GM19397 (cell line): ENCODE data around the gene GDF11.
"Not testable (repeated sequence)": the region's sequence is repeated elsewhere in the genome, so short reads cannot be mapped to it uniquely, and the experiment has no call there.

Experiments used
- ATAC-seq: cut with Tn5 transposase; IDR thresholded peaks from one replicate; pipeline ENCODE4 v1.9.1; 2021; ENCODE audit warnings: mild to moderate bottlenecking, moderate library complexity; ENCODE audit not compliant: unreplicated experiment

GDF11 gene

DNA sequence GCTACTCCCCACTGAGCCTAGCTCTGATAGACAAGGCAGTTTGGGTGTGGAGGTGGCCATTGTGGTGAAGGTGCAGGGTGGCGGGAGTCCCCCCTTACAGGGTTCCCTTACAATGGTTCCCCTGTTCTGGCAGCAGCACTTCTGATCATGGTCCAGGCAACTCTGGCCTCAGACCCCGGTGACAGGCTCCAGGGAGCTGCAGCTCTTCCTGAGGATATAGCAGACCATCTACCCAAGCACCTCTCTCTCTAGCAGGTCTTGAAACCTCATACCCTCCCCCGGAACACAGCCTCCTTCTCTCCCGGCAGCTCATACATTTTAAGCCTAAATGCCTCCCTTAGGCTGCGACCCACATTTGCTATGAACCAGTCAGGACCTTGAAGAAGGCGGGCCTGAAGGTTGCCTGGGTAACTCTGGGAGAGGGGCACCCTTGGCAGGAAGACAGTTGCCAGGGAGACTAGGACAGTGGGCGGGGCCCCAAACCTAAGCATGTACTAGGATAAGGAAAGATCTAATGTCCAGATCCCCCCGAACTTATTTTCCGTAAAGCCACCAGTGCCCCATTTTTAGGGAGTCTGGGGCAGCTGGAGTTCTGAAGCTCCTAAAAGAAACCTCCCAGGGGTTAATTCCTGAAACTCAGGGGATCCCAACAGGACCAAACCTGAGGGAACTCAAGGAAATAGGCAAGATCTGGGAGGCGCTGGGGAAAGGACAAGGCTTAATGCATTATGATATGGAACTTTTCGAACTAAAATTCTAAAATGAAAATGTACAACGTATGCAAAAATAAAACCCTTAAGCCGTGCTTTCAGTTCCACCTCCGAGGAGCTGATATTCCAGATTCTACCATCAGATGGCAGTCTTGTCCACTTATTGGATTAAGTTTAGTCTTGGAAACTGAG is 4.5 kb upstream of the GDF11 start:
- peak; percentile 88 for ATAC-seq

GRCh38 chr12:55739025-55739378 is 3.9 kb upstream of the GDF11 start:
- ATAC-seq, result no peak

GRCh38 chr12:55741931-55742680 is 816 bp upstream of the GDF11 start:
- ATAC-seq, result no peak

GRCh38 chr12:55743406-55744339 is 751 bp downstream of the GDF11 start:
- ATAC-seq, result peak; percentile 58

- no peak for ATAC-seq
These were observed 1.6 kb downstream of the GDF11 start for GRCh38 chr12:55744340-55745030.

DNA sequence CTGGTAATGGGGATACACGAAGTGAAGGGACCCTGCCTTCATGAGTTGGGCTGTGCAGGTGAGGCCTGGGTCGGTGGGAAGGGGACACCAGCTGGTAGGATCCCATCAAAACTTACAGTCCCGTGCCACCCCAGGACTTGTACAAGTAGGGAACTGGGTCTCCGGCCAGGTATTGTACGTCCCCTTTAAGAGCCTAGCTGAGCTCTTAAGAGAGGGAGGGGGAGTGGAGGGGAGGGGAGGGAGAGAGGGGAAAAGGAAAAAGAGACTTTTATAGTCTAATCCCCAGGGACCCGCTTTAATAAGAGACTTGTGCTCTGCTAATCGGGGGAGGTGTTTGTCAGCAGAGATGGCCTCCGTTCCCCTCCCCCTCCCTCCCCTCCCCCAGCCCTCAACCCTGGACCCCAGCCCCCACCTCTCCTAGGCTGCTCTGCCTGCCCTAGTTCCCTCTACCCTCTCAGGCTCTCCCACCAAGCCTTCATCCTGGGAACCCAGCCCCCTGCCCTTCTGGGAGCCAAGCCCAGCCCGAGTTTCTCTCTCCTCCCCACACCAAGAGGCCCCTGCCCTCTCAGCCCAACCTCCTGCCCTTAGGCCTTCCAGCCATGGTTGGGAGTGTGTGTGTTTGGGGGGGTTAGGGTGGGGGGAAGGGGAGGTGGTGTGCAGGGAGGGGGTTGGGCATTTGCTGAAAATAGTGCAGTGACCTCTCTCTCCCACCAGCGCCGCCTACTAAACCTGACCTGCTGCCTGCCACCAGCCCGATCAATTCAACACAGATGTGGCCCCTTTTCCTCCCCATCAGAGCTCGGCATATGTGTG is 2.6 kb downstream of the GDF11 start:
- no peak for ATAC-seq

GRCh38 chr12:55746174-55746912 is 3.4 kb downstream of the GDF11 start:
- ATAC-seq, result no peak

- ATAC-seq, result no peak
These were observed 4.0 kb downstream of the GDF11 start for GRCh38 chr12:55746913-55747231.

GRCh38 chr12:55748230-55748993 is 5.5 kb downstream of the GDF11 start:
- no peak for ATAC-seq

DNA sequence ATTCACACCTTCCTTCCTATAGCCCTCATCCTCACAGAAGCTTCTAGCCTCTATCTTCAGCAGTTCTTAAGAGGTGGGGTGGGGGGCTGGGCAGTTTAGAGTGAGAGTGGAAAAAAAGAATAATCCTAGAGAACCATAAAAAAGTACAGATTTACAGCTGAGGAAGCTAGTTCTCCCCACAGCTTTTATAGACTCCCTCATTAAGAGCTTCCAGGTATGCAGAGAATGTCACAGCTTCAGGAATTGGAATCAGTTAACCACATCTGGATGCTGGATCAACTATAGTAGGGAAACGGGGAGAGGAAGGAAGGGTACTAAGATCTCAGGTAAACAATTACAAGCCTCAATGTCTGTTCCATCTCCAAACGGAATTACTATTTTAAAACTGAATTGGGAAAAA is 12.3 kb downstream of the GDF11 start:
- no peak for ATAC-seq

GRCh38 chr12:55757701-55758100 is 14.8 kb downstream of the GDF11 start:
- ATAC-seq, result no peak

DNA sequence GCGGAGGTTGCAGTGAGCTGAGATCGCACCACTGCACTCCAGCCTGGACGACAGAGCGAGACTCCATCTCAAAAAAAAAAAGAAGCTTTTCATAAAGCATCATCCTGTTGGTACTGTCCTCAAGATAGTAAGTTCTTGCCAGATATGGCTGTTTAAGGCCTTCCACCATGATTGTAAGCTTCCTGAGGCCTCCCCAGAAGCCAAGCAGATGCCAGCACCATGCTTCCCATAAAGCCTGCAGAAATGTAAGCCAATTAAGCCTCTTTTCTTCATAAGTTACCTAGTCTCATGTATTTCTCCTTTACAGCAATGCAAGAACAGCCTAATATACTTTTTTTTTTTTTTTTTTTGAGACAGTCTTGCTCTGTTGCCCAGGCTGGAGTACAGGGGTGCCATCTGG is 15.7 kb downstream of the GDF11 start:
- ATAC-seq, result not testable (repeated sequence)

GRCh38 chr12:55760663-55761062 is 17.7 kb downstream of the GDF11 start:
- no peak for ATAC-seq

- ATAC-seq, result no peak
These were observed 19.7 kb downstream of the GDF11 start for GRCh38 chr12:55762646-55763045.

GRCh38 chr12:55765736-55766290 is 22.9 kb downstream of the GDF11 start:
- no peak for ATAC-seq

DNA sequence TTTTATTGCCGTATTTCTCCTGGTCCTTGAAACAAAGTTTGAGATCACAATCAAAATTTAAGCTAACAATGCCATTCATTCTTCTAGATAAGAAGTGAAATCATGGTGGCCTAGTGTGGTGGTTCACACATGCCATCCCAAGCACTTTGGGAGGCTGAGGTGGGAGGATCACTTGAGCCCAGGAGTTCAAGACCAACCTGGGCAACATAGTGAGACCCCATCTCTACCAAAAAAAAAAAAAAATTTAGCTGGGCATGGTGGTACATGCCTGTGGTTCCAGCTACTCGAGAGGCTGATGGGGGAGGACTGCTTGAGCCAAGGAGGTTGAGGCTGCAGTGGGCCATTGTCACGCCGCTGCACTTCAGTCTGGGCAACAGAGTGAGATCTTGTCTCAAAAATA is 24.2 kb downstream of the GDF11 start:
- ATAC-seq, result no peak

DNA sequence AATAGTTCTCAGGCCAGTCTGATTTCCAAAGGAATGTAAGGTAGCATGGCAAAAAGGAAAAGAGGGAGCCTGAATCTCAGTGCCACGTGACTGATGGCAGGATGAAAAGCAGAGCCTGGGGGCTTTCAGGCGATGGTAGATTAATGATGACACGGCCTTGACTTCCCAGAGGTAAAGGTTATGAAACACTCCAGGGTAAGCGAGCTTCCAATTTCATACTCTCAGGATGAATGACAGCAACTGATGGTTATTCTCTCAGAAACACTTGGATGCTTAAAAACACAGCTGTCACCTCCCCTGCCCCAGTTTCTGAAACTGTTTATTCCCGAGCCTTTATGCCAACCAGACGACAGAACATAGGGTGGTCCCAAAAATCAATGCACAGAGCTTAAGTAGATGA is 28.8 kb downstream of the GDF11 start:
- no peak for ATAC-seq

DNA sequence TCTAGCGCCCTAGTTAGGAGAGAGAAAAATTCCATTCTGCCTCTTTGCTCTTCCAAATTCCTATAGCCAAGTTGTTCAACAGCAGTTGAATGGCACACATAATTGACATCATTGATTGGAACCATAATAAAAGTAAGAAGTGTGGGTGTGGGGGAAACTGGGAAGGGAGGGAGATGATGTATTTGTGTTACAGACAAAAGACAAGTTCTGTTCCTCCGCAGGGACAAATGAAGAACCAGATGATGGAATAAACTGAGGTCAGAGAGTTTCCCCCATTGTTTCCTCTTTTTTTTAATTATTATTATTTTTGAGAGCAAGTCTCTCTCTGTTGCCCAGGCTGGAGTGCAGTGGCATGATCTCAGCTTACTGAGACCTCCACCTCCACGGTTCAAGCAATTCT is 34.9 kb downstream of the GDF11 start:
- no peak for ATAC-seq
